ENCODE results near the gene SHLD1. TPM values are rescaled to one million over a fixed set of nuclear protein-coding genes. Genes with fewer than 3 reads are reported as not detected.

The SHLD1 gene
- total and polyA plus RNA-seq, 2 donors (not counting 3 experiments of a cell fraction or from before 2014, with no cell fraction given), result 4.7 to 6.3 TPM

GRCh38 chr20:5715071-5715841 is 34.9 kb upstream of the SHLD1 start:
- DNase-seq (ENCODE audit: low read depth, low spot score) (no peak), FAIRE-seq (no peak)
- no peak overlapping the region for H3K4me2 ChIP-seq (ENCODE audit: insufficient read depth, low read length)
- H2AFZ ChIP-seq (ENCODE audit: low read depth, low read length), result no peak overlapping the region
- no peak overlapping the region for H3K27ac ChIP-seq (ENCODE audit: insufficient read depth, low read depth, low read length)
- no peaks in the 10 kb centered on the region for H3K9me1 ChIP-seq (replicated peaks; ENCODE audit: control insufficient read depth, extremely low read depth, insufficient read depth, low read length)
- TF ChIP-seq, protein P1, sequence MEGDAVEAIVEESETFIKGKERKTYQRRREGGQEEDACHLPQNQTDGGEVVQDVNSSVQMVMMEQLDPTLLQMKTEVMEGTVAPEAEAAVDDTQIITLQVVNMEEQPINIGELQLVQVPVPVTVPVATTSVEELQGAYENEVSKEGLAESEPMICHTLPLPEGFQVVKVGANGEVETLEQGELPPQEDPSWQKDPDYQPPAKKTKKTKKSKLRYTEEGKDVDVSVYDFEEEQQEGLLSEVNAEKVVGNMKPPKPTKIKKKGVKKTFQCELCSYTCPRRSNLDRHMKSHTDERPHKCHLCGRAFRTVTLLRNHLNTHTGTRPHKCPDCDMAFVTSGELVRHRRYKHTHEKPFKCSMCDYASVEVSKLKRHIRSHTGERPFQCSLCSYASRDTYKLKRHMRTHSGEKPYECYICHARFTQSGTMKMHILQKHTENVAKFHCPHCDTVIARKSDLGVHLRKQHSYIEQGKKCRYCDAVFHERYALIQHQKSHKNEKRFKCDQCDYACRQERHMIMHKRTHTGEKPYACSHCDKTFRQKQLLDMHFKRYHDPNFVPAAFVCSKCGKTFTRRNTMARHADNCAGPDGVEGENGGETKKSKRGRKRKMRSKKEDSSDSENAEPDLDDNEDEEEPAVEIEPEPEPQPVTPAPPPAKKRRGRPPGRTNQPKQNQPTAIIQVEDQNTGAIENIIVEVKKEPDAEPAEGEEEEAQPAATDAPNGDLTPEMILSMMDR (IDR thresholded peaks at IDR 0.05; ENCODE audit: extremely low read depth in 1 of 2, insufficient read depth in 1 of 2, low read depth in 1 of 2, low read length in 2 of 2), result no peak
- TF ChIP-seq MYC (IDR thresholded peaks at IDR 0.05; ENCODE audit: low read depth, low read length), result no peak
- TF ChIP-seq MAX (IDR thresholded peaks at IDR 0.05; ENCODE audit: insufficient read depth, insufficient read length), result no peak
- TF ChIP-seq GATA2 (IDR thresholded peaks at IDR 0.05; ENCODE audit: insufficient read depth, insufficient read length, low read depth, low read length), result no peak
- no peak for TF ChIP-seq EZH2 (IDR thresholded peaks at IDR 0.05; ENCODE audit: borderline replicate concordance, low read depth, low read length, severe bottlenecking)
- no peak for TF ChIP-seq POLR2AphosphoS5 (IDR thresholded peaks at IDR 0.05; ENCODE audit: insufficient read depth, low read depth, low read length)
- no peak for TF ChIP-seq JUN (IDR thresholded peaks at IDR 0.05; ENCODE audit: borderline replicate concordance, insufficient read depth, insufficient read length, low read depth)
- TF ChIP-seq POLR2A (IDR thresholded peaks at IDR 0.05; ENCODE audit: low read depth, low read length), result no peak
- no peak for TF ChIP-seq FOS (IDR thresholded peaks at IDR 0.05; ENCODE audit: borderline replicate concordance, insufficient read depth, low read length)
- H3K79me2 ChIP-seq (ENCODE audit: control insufficient read depth, insufficient read depth, low read length), result no peaks in the 10 kb centered on the region
- H4K20me1 ChIP-seq (replicated peaks; ENCODE audit: control insufficient read depth, extremely low read depth, insufficient read depth, low read length), result no peaks in the 10 kb centered on the region
- ChIA-PET CTCF (interaction anchor here (1.0 to 2.1 kb wide), 4 partner anchors 11 to 81 kb away, joined by 3 to 13 read pairs (median 4); no protein-coding TSS in a partner anchor), POLR2A (no interaction called here)
- dilution Hi-C loops (cut with MboI; ENCODE audit: extremely low pct_ligation_motif_present, low sequenced_read_pairs) (no loop called here), intact Hi-C loops (cut with micrococcal nuclease) (no loop called here)
- no peaks in the 10 kb centered on the region for H3K9me3 ChIP-seq (replicated peaks; ENCODE audit: control insufficient read depth, insufficient read depth, low read length)
- no peak overlapping the region for H3K9ac ChIP-seq (replicated peaks; ENCODE audit: extremely low read depth, insufficient read depth, low read length)
- H3K4me3 ChIP-seq (replicated peaks in 1 of 3; ENCODE audit: insufficient read depth in 1 of 3, low read depth in 1 of 3, low read length in 3 of 3), result no peak overlapping the region
- no TSS peak for BruUV-seq (replicated peaks)
- peaks cover 16% of the 10 kb centered on the region for H3K4me1 ChIP-seq (ENCODE audit: control insufficient read depth, extremely low read depth, insufficient read depth, low read length)
- H3K27me3 ChIP-seq (ENCODE audit: control insufficient read depth in 2 of 2, insufficient read depth in 2 of 2, low read length in 2 of 2), result peaks cover 9 to 17% of the 10 kb centered on the region in 2 experiments
- H3K36me3 ChIP-seq (ENCODE audit: control insufficient read depth in 2 of 2, extremely low read depth in 1 of 2, insufficient read depth in 2 of 2, low read length in 2 of 2), result no peaks in the 10 kb centered on the region
